ENCODE measurements around the gene PRR23A. TPM values are rescaled to one million over a fixed set of nuclear protein-coding genes. Genes with fewer than 3 reads are reported as not detected.

The PRR23A gene
- total and polyA plus RNA-seq, 2 of the 8 experiments (the other 6 are each of a cell fraction or from before 2014, with no cell fraction given): not detected

DNA sequence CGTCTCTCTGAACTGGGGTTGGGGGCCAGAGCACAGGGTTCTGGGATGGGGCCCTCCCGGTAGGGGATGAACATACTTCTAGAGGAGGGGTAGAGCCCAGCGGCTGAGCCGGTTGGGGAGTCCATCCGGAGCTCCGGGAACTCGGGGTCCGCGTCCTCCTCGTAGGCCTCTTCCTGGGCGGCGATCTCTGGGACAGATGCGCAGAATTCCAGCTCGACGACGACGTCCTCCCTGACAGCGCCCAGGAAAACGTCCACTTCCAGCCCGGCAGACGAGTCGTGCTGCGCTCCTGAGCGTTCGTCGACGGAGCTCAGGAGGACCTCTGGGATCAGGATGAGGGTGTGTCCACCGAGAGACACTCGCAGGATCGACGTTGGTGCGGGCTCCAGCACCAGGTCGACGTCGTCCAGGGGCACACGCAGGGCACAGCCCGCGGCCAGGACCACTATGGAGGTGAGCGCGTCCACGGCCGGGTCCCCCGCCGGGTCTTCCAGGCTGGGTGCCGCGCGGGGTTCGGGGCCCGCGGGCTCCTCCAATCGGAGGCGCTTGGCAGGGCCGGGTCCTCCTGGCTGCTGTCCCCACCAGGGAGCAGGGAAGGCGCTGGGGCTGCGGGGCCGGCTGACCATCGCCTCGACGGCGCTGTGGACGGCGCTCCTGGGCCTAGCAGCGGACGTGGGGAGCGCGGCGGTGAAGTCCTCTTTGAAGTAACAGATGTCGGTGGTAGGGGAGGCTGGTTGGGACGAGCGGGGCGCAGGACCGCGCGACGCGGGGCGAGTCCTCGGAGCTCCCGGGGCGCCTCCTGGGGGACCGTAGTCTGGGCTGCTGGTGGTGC, 14.2 kb upstream of the PRR23A start (continued):
- no peak for TF ChIP-seq CHD2 (IDR thresholded peaks at IDR 0.05; ENCODE audit: low read length)

Measured in H1 (cell line).